HG02870 (cell line): ENCODE results near the gene MVB12B.

Experiments
- ATAC-seq: cut with Tn5 transposase; IDR thresholded peaks from one replicate; pipeline ENCODE4 v1.9.1; 2021; ENCODE audit warnings: mild to moderate bottlenecking, moderate library complexity; ENCODE audit not compliant: unreplicated experiment

Gene MVB12B

GRCh38 chr9:126329476-126330275, 3.0 kb downstream of the MVB12B start:
- ATAC-seq, result no peak

- no peak for ATAC-seq
These were observed 3.9 kb downstream of the MVB12B start for GRCh38 chr9:126330536-126330935.

GRCh38 chr9:126331964-126332748, 5.5 kb downstream of the MVB12B start:
- no peak for ATAC-seq

- no peak for ATAC-seq
These were observed 8.3 kb downstream of the MVB12B start for GRCh38 chr9:126334721-126335621.

GRCh38 chr9:126335837-126336735, 9.5 kb downstream of the MVB12B start:
- no peak for ATAC-seq

- ATAC-seq, result no peak
These were observed 10.2 kb downstream of the MVB12B start for GRCh38 chr9:126336736-126337325.

- ATAC-seq, result no peak
These were observed 11.2 kb downstream of the MVB12B start for GRCh38 chr9:126337729-126338372.

GRCh38 chr9:126338945-126339344, 12.3 kb downstream of the MVB12B start:
- no peak for ATAC-seq

- no peak for ATAC-seq
These were observed 14.8 kb downstream of the MVB12B start for GRCh38 chr9:126341426-126341825.

- ATAC-seq, result no peak
These were observed 15.3 kb downstream of the MVB12B start for GRCh38 chr9:126341902-126342301.

GRCh38 chr9:126342621-126343031, 16.0 kb downstream of the MVB12B start:
- ATAC-seq, result no peak

GRCh38 chr9:126343271-126343700, 16.7 kb downstream of the MVB12B start:
- no peak for ATAC-seq

GRCh38 chr9:126346031-126346430, 19.4 kb downstream of the MVB12B start:
- ATAC-seq, result no peak

GRCh38 chr9:126347093-126347492, 20.5 kb downstream of the MVB12B start:
- no peak for ATAC-seq

- no peak for ATAC-seq
These were observed 21.5 kb downstream of the MVB12B start for GRCh38 chr9:126347911-126348760.

GRCh38 chr9:126348911-126349550, 22.4 kb downstream of the MVB12B start:
- ATAC-seq, result no peak

GRCh38 chr9:126354887-126355770, 28.5 kb downstream of the MVB12B start:
- no peak for ATAC-seq
